HepG2 (cell line): ENCODE results near the gene MXD3. TPM values are rescaled to one million over a fixed set of nuclear protein-coding genes. Genes with fewer than 3 reads are reported as not detected.
A peak's percentile ranks its signal among the peaks of the same experiment; 100 is the strongest.

Source experiments
- FOXA1 ChIP-seq, 2 experiments: fragments of 450-650 bp in 1 of 2; sonication (generic) in 1 of 2; formaldehyde crosslinking in 1 of 2; IDR thresholded peaks; 2 replicates each; pipeline versions ENCODE4 v1.4.0 to v1.6.1; 2016 to 2020; ENCODE audit warnings: missing genetic modification reagents in 1 of 2
- FOXM1 ChIP-seq: sonication (generic); formaldehyde crosslinking; IDR thresholded peaks from 2 replicates; pipeline ENCODE4 v1.5.0; 2020; ENCODE audit warnings: missing genetic modification reagents
- KLF6 ChIP-seq: IDR thresholded peaks from 2 replicates; pipeline ENCODE4 v1.8.0; 2016; ENCODE audit warnings: missing biosample characterization, missing genetic modification reagents
- NFAT5 ChIP-seq: sonication (generic); formaldehyde crosslinking; IDR thresholded peaks from 2 replicates; pipeline ENCODE4 v1.4.0; 2020; ENCODE audit warnings: missing genetic modification reagents
- NR2F2 ChIP-seq: IDR thresholded peaks from 2 replicates; pipeline ENCODE4 v1.6.1; 2012; ENCODE audit warnings: low read depth, inconsistent platforms, borderline replicate concordance
- NR2F6 ChIP-seq, 2 experiments: IDR thresholded peaks; 2 replicates each; pipeline ENCODE4 v1.6.1; 2016; ENCODE audit warnings: antibody characterized with exemption in 1 of 2, mild to moderate bottlenecking in 1 of 2
- SMARCC2 ChIP-seq: fragments of 450-650 bp; IDR thresholded peaks from 2 replicates; pipeline ENCODE4 v1.6.1; 2017; ENCODE audit warnings: antibody characterized with exemption, mild to moderate bottlenecking
- SOX5 ChIP-seq: IDR thresholded peaks from 2 replicates; pipeline ENCODE4 v1.6.1; 2016; ENCODE audit warnings: borderline replicate concordance
- SP5 ChIP-seq: IDR thresholded peaks from 2 replicates; pipeline ENCODE4 v1.6.1; 2016; ENCODE audit warnings: low read depth, borderline replicate concordance
- TFAP4 ChIP-seq: sonication (generic); IDR thresholded peaks from 2 replicates; pipeline ENCODE4 v1.6.1; 2016; ENCODE audit warnings: low read depth, borderline replicate concordance
- U2AF2 ChIP-seq: fragments of 200-400 bp; formaldehyde crosslinking; IDR thresholded peaks from 2 replicates; pipeline ENCODE4 v1.6.1; 2017; ENCODE audit warnings: low read depth, mild to moderate bottlenecking, low read length
- ZBTB3 ChIP-seq: sonication (generic); formaldehyde crosslinking; IDR thresholded peaks from 2 replicates; pipeline ENCODE4 v1.4.0; 2020; ENCODE audit warnings: low read depth, mild to moderate bottlenecking, moderate library complexity, missing genetic modification reagents, borderline replicate concordance
- ZBTB38 ChIP-seq: sonication (generic); formaldehyde crosslinking; IDR thresholded peaks from 2 replicates; pipeline ENCODE4 v1.5.1; 2020; ENCODE audit warnings: mild to moderate bottlenecking, missing genetic modification reagents
- ZFP82 ChIP-seq: sonication (generic); formaldehyde crosslinking; IDR thresholded peaks from 2 replicates; pipeline ENCODE4 v1.5.1; 2020; ENCODE audit warnings: mild to moderate bottlenecking, missing genetic modification reagents, borderline replicate concordance
- ZNF235 ChIP-seq: sonication (generic); formaldehyde crosslinking; IDR thresholded peaks from 2 replicates; pipeline ENCODE4 v1.8.1; 2023; ENCODE audit warnings: mild to moderate bottlenecking, missing genetic modification reagents, borderline replicate concordance
- ZNF296 ChIP-seq: sonication (generic); formaldehyde crosslinking; conservative IDR thresholded peaks from 2 replicates; pipeline ENCODE4 v1.5.0; 2020; ENCODE audit warnings: mild to moderate bottlenecking, missing genetic modification reagents
- ZNF383 ChIP-seq: sonication (generic); formaldehyde crosslinking; IDR thresholded peaks from 2 replicates; pipeline ENCODE4 v1.4.0; 2020; ENCODE audit warnings: missing genetic modification reagents, mild to moderate bottlenecking, borderline replicate concordance
- ZNF710 ChIP-seq: sonication (generic); formaldehyde crosslinking; IDR thresholded peaks from 2 replicates; pipeline ENCODE4 v1.5.0; 2020; ENCODE audit warnings: mild to moderate bottlenecking, missing genetic modification reagents, borderline replicate concordance
- ZNF780A ChIP-seq: sonication (generic); formaldehyde crosslinking; IDR thresholded peaks from 2 replicates; pipeline ENCODE4 v1.8.0; 2022; ENCODE audit warnings: mild to moderate bottlenecking, missing genetic modification reagents, moderate library complexity
- ZNF788 ChIP-seq: sonication (generic); formaldehyde crosslinking; IDR thresholded peaks from 2 replicates; pipeline ENCODE4 v1.5.0; 2020; ENCODE audit warnings: mild to moderate bottlenecking, missing genetic modification reagents, borderline replicate concordance
- ZSCAN30 ChIP-seq: sonication (generic); formaldehyde crosslinking; IDR thresholded peaks from 2 replicates; pipeline ENCODE4 v1.5.0; 2020; ENCODE audit warnings: mild to moderate bottlenecking, missing genetic modification reagents
- ZSCAN31 ChIP-seq: sonication (generic); formaldehyde crosslinking; IDR thresholded peaks from 2 replicates; pipeline ENCODE4 v1.5.0; 2020; ENCODE audit warnings: low read depth, mild to moderate bottlenecking, missing genetic modification reagents
- polyA plus RNA-seq, 8 experiments: library from polyadenylated mRNA; depleted of rRNA in 3 of 8; stranded (reverse) in 7 of 8; unstranded in 1 of 8; fragments of >200 nt; fragmentation: Illumina TruSeq in 4 of 8; extraction: Trizol in 4 of 8; gene quantifications; 2 replicates each; pipeline versions ENCODE4 v1.2.1 to v1.2.3, GENCODE V29; 2011 to 2016; ENCODE audit warnings: low read depth in 4 of 8, missing spikeins in 1 of 8, mixed read lengths in 1 of 8; ENCODE audit not compliant: insufficient read depth in 1 of 8
- total RNA-seq, 5 experiments: library from RNA; depleted of rRNA; stranded (reverse); fragments of >200 nt; fragmentation: Illumina TruSeq; extraction: Trizol; gene quantifications; 2 replicates each; pipeline ENCODE4 v1.2.3, GENCODE V29; 2016; ENCODE audit warnings: low read depth in 1 of 5

Gene MXD3
- total and polyA plus RNA-seq, 2 of the 13 experiments (the other 11 are each of a cell fraction or from before 2014, with no cell fraction given) = 10.5 to 12.8 TPM

- TF ChIP-seq FOXM1 (CRISPR knock-in tag) (peak; percentile 88; the same call in 1 of the 2 replicates), U2AF2 (no peak), NFAT5 (CRISPR knock-in tag) (no peak), ZNF710 (CRISPR knock-in tag) (no peak; the same call in 1 of the 2 replicates), ZNF788 (no peak), FOXA1 (IDR thresholded peaks at IDR 0.05) (no peak), FOXA1 (CRISPR knock-in tag; IDR thresholded peaks at IDR 0.05) (no peak), ZNF780A (CRISPR knock-in tag) (no peak), ZBTB38 (no peak), ZNF383 (no peak), SMARCC2 (no peak), ZSCAN30 (CRISPR knock-in tag) (no peak), ZBTB3 (no peak), ZNF235 (CRISPR knock-in tag) (no peak), NR2F6 (IDR thresholded peaks at IDR 0.05) (no peak), NR2F6 (CRISPR knock-in tag; IDR thresholded peaks at IDR 0.05) (no peak), ZSCAN31 (CRISPR knock-in tag) (no peak), ZNF296 (CRISPR knock-in tag) (no peak), ZFP82 (CRISPR knock-in tag) (no peak), SOX5 (CRISPR knock-in tag) (no peak), TFAP4 (no peak; the same call in 1 of the 2 replicates), KLF6 (CRISPR knock-in tag) (no peak), SP5 (CRISPR knock-in tag) (peak; percentile 30; the same call in 1 of the 2 replicates), NR2F2 (no peak)
Measured at GRCh38 chr5:177311723-177312648, at the start of gene MXD3 (continued).
